ENCODE data around the gene COX6B2.

- TF ChIP-seq CTCF (conservative IDR thresholded peaks at IDR 0.05 in 1 of 2, IDR thresholded peaks at IDR 0.05 in 1 of 2; ENCODE audit: low read depth in 1 of 2, low read length in 2 of 2), result no peak
- TF ChIP-seq EZH2 (IDR thresholded peaks at IDR 0.05; ENCODE audit: low read length, missing control alignments), result no peak
These were observed 13.3 kb downstream of the COX6B2 start for GRCh38 chr19:55341171-55341588.
